NCI-H2107 (cell line): Measurements from ENCODE around the gene FGFRL1.

Experiments
- DNase-seq: peaks from one replicate; lab custom pipeline; 2025; lab: John Stamatoyannopoulos, UW

The FGFRL1 gene

DNA sequence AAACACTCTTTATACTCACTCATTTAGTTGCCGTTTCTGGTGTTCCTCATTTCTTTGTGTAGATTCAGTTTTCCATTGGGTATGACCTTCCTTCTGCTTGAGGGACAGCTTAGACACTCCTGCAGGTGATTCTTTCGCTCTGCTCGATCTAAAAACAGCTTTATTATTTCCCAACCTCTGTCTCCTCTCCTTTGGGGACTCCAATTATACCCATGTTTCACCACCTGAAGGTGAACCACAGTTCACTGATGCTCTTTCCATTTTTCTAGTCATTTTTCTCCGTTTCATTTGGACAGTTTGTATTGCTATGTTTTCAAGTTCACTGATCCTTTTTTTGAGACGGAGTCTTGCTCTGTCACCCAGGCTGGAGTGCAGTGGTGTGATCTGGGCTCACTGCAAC lies 4.6 kb upstream of the FGFRL1 start:
- no peak for DNase-seq

GRCh38 chr4:1008840-1009541 lies 2.4 kb upstream of the FGFRL1 start:
- no peak for DNase-seq

- no peak for DNase-seq
Measured at GRCh38 chr4:1009542-1010394, 1.7 kb upstream of the FGFRL1 start.

GRCh38 chr4:1010395-1011021 lies 918 bp upstream of the FGFRL1 start:
- DNase-seq: no peak

DNA sequence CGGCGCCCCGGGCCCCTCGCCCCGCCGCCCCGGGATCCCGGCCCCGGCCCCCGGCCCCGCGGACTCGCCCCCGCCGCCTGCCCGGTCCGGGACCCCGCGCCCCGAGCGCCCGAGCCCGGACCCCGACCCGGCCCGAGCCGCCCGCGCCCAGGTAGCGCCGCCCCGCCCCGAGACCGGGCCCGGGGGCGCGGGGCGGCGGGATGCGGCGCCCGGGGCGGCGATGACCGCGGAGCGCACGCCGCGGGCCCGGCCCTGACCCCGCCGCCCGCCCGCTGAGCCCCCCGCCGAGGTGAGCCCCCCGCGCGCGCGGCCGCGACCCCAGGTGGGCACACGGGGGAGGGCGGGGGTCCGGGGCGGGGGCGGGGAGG lies 224 bp downstream of the FGFRL1 start:
- DNase-seq: no peak

DNA sequence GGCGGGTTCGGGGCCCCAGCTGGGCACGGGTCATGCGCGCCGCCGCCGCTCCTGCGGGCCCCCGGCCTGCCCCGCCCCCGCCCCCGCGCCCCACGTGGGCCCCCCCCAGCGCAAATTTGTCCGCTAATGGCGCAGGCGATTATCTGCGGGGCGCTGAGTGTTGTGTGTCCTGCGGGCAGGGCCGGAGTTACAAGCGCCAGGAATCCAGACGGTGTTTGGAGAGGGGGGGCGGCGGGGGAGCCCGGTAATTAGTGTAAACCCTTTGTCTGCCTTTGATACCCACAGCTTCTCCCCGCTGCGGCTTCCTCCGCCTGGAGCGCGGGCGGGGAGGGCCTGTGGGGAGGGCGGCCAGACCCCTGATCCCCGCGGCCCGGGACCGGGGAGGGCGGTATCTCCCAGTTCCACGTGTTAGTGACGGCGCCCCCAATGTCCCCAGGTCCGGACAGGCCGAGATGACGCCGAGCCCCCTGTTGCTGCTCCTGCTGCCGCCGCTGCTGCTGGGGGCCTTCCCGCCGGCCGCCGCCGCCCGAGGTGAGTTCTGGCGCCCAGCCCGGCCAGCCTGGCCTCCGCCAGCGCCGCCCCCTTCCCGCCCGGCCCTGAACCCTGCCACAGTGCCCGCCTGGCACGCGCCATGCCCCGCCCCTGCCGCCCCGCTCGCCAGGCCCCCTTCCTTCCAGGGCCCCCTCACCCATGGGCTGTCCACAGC lies 761 bp downstream of the FGFRL1 start:
- no peak for DNase-seq

DNA sequence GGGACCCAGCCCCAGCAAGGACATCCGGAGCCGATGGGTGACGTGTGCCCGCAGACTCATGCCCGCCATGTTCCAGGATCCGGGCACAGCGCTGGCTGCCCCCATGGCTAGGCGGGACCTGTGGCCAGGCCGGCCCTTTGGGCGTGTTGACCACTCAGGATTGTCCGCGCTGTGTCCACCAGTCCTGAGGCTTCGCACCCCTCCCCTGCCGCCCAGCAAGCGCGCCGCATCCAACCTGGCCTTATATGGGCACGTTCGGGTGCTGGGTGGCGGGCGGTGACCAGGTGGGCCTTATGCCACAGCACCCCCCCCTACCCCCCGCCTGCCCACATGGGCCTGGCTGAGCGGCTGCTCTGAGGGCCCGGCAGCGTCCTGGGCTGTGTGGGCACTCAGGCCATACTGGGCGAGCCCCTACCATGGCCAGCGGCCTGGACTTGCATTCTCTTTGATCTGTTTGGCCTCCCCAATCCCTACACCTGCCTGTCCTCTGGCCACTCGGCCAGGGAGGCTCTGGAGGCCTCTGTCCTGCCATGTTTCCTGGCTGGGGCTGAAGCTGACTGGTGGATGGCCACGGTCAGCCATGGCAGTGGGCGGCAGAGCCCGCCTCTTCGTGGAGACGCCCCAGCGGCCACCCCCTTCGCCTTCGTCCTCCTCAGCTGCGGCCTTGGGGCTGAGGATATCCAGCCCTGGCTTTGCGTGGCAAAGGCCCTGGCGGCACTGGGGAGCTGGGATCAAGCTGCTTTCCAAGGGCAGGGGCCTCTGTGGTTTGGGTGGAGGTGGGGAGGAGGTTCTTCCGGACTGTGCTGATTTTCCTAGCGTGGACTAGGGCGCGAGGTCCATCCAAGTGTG lies 2.0 kb downstream of the FGFRL1 start:
- no peak for DNase-seq

DNA sequence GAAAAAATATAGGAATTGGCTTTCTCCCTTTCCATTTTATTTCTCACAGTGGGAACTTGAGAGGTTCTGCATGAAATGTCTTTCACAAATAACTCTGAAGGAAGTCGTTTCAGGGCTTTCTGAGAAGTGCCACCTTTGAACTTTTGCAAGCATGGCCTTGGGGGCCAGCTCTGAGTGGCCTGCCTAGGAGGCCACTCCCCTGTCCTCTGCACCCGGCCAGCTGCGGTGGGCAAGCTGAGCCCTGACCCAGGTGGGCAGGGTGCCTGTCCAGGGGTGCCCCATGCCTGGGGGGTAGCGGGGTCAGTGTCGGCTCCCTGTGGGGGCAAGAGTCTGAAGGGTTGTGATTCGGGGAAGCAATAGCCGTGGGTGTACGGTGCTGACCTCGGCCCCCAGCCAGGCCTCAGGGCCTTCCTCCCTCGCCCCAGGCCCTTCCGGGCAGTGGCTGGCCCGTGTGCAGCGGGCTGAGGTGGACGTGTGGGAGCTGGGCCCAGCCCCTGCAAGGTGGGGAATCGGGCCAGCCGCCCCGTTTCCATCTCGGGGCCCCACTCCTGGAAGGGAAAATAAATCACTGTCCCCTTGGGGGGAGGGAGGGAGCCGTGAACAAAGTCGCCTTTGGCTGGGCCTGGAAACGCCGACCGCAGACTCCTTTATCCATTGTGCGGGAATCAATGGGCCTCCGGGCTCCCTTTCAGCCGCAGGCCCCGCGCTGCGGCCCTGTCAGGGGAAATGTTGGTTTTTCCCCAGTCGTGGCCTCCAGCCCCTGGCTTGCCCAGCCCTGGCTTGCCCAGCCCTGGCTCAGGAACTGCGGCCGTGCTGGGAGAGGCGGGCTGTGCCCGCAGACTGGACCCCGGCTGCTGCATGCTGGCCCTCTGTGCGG lies 3.1 kb downstream of the FGFRL1 start:
- DNase-seq: no peak

DNA sequence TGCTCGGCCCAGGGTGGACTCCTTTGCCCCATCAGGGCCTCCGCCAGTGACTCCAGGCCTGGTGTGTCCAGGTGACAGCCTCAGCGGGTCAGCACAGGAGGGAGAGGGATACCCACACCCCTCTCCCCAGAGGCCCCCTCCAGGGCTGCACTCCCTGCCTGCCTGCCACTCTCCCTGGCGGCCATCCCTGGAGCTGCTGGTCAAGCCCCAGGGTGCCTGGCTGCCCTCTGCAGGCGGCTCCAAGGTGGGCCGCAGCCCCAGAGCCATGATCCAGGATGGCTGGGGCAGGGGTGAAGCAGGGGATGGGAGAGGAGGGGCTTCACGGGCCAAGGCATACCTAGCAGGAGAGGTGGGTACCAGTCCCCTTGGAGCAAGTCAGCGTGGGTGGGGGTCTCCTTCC lies 3.8 kb downstream of the FGFRL1 start:
- DNase-seq: no peak

DNA sequence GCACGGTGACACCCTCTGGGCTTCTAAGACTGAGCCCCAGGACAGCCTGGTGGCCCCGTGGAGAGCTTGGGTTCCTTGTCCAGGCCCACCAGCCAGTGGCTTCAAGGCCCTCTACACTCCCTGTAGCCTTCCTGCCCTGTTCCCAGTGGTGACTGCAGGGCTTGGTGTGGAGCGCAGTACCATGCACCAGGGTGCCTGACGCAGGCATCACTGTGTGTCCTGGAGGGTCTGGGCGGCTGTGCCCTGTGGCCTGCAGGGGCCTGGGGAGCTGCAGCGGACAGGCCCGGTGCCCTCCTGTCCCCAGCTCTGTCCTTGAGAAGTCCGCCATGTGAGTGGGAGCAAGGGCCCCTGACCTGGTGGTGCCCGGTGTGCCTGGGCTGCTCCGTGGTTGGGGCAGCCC lies 4.3 kb downstream of the FGFRL1 start:
- no peak for DNase-seq

- no peak for DNase-seq
Measured at GRCh38 chr4:1017211-1017610, 5.8 kb downstream of the FGFRL1 start.

DNA sequence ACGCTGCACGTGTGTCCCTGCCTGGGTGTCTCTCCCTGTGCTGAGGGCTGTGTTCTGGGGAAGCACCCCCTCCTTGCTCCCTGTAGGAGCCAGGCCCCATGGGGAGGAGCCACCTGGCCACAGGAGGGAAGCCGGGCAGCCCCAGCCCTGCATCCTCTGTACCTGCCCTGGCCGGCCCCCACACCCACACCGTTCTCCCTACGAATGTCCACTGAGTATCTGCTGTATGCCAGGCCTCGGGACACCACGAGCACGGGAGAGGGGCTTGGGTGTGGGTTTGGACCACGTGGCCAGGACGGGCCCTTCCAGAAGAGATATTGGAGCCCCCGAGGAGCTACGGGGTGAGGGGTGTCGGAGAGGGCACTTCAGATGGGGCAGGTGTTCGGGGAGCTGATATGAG lies 6.3 kb downstream of the FGFRL1 start:
- no peak for DNase-seq

GRCh38 chr4:1018147-1019020 lies 7.0 kb downstream of the FGFRL1 start:
- no peak for DNase-seq

- DNase-seq: no peak
Measured at GRCh38 chr4:1019320-1019719, 7.9 kb downstream of the FGFRL1 start.

- no peak for DNase-seq
Measured at GRCh38 chr4:1019729-1020470, 8.5 kb downstream of the FGFRL1 start.

DNA sequence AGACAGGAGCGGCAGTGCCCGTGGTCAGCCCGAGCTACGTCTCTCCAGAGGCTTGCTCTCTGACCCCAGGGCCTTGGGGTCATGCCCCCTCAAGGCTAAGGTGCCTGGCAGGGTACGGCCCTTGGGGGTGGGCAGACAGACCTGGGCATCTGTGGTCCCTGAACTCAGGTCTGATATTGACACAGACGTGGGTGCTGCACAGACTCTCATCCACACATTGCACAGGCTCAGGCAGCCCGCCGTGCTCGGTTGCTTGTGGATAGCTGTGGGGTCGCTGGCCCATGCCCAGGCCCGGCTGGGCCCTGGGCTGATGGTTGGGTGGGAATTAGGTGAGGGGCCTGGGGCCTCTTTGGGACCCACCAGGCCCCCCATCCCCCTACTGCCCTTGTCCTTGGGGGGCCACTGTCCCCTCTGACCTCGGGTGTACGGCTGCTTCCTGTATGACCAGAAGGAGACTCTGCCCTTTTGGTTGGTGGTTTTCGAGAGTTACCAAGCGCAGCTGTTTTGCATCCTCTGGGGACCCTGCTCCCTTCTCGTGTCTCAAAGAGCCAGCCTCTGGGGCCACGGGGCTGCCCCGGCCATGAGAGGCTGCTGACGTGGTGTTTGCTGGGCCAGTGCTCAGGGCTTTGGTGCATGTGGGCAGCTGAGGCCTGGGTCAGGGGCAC lies 10.1 kb downstream of the FGFRL1 start:
- DNase-seq: no peak

GRCh38 chr4:1022051-1022738 lies 10.8 kb downstream of the FGFRL1 start:
- DNase-seq: no peak

DNA sequence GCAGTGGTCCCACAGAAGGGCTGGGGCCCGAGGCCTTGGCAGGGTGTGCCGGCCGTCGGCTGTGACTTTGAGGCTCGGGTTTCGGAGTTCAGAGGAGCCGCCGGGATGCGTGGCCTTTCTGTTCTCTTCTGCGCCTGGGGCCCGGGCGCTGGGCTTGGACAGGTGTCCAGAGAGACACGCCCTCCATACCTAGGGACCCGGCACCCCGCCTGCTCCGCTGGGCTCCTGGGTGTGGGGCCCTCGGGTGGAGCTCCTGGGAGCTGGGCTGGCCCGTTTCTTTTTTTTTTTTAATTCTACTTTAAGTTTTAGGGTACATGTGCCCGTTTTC lies 11.3 kb downstream of the FGFRL1 start:
- DNase-seq: no peak
